ENCODE measurements around the gene TSPAN1. TPM values are rescaled to one million over a fixed set of nuclear protein-coding genes. Genes with fewer than 3 reads are reported as not detected.

TSPAN1 gene
- total RNA-seq, 2 donors from 2014 or later, result 0.66 to 5.2 TPM

GRCh38 chr1:46190539-46190938, 15.7 kb downstream of the TSPAN1 start:
- WGBS, 2 donors, result 70 to 74% methylated on average over 3 of the region's 3 CpGs
- H3K27me3 ChIP-seq, result no peaks in the 10 kb centered on the region
- intact Hi-C loops (cut with DNase I), result no loop called here
- ATAC-seq (no peak), DNase-seq (no peak)
- H3K9me3 ChIP-seq, result no peaks in the 10 kb centered on the region
- TF ChIP-seq POLR2A (IDR thresholded peaks at IDR 0.05) (no peak), CTCF (IDR thresholded peaks at IDR 0.05) (no peak)
- peaks cover 0 to 11% of the 10 kb centered on the region in 2 donors for H3K36me3 ChIP-seq (replicated peaks in 1 of 2; ENCODE audit: insufficient read depth in 1 of 2, low read depth in 2 of 2)
- H3K4me3 ChIP-seq, result no peak overlapping the region
- no peak overlapping the region for H3K27ac ChIP-seq
- H3K4me1 ChIP-seq, result no peaks in the 10 kb centered on the region

GRCh38 chr1:46191033-46191701, 16.3 kb downstream of the TSPAN1 start:
- ATAC-seq (no peak), DNase-seq (no peak)
- TF ChIP-seq POLR2A (IDR thresholded peaks at IDR 0.05), result no peak
- no peak for TF ChIP-seq CTCF (IDR thresholded peaks at IDR 0.05)

GRCh38 chr1:46192171-46192570, 17.3 kb downstream of the TSPAN1 start:
- no peak for ATAC-seq
- intact Hi-C loops (cut with DNase I), result no loop called here
- 87 to 96% methylated on average over 10 of the region's 10 CpGs for WGBS, 2 donors
- Histone ChIP-seq H3K36me3 (replicated peaks in 1 of 2; ENCODE audit: insufficient read depth in 1 of 2, low read depth in 2 of 2) (peaks cover 0 to 11% of the 10 kb centered on the region in 2 donors), H3K4me3 (no peak overlapping the region), H3K4me1 (peaks cover 9% of the 10 kb centered on the region), H3K27me3 (no peaks in the 10 kb centered on the region), H3K27ac (no peak overlapping the region), H3K9me3 (no peaks in the 10 kb centered on the region)
- no peak for TF ChIP-seq CTCF (IDR thresholded peaks at IDR 0.05)
- TF ChIP-seq POLR2A (IDR thresholded peaks at IDR 0.05), result no peak
- DNase-seq, result no peak

More at GRCh38 chr1:46191033-46191701, 16.3 kb downstream of the TSPAN1 start:
- no peak overlapping the region for H3K27ac ChIP-seq
- no peak overlapping the region for H3K4me3 ChIP-seq
- peaks cover 0 to 11% of the 10 kb centered on the region in 2 donors for H3K36me3 ChIP-seq (replicated peaks in 1 of 2; ENCODE audit: insufficient read depth in 1 of 2, low read depth in 2 of 2)
- WGBS, 2 donors, result 93% methylated on average over 4 to 9 of the region's 9 CpGs
- no peaks in the 10 kb centered on the region for H3K9me3 ChIP-seq
- intact Hi-C loops (cut with DNase I), result no loop called here
- no peaks in the 10 kb centered on the region for H3K4me1 ChIP-seq
- H3K27me3 ChIP-seq, result no peaks in the 10 kb centered on the region

- no peak for TF ChIP-seq POLR2A (IDR thresholded peaks at IDR 0.05)
- no peak for TF ChIP-seq CTCF (IDR thresholded peaks at IDR 0.05)
- Histone ChIP-seq H3K4me1 (peaks cover 15% of the 10 kb centered on the region), H3K4me3 (no peak overlapping the region), H3K27ac (no peak overlapping the region), H3K9me3 (no peaks in the 10 kb centered on the region), H3K36me3 (replicated peaks in 1 of 2; ENCODE audit: insufficient read depth in 1 of 2, low read depth in 2 of 2) (peaks cover 0 to 11% of the 10 kb centered on the region in 2 donors), H3K27me3 (no peaks in the 10 kb centered on the region)
- DNase-seq (no peak), ATAC-seq (no peak)
- 88 to 90% methylated on average over 5 to 7 of the region's 7 CpGs for WGBS, 2 donors
- intact Hi-C loops (cut with DNase I), result no loop called here
These were observed 18.4 kb downstream of the TSPAN1 start for GRCh38 chr1:46193285-46193684.

Measured in body of pancreas (tissue), 4 donors.